Measurements from ENCODE around the gene FBRSL1.
"Not testable (repeated sequence)": the region's sequence is repeated elsewhere in the genome, so short reads cannot be mapped to it uniquely, and the experiment has no call there.

The FBRSL1 gene

DNA sequence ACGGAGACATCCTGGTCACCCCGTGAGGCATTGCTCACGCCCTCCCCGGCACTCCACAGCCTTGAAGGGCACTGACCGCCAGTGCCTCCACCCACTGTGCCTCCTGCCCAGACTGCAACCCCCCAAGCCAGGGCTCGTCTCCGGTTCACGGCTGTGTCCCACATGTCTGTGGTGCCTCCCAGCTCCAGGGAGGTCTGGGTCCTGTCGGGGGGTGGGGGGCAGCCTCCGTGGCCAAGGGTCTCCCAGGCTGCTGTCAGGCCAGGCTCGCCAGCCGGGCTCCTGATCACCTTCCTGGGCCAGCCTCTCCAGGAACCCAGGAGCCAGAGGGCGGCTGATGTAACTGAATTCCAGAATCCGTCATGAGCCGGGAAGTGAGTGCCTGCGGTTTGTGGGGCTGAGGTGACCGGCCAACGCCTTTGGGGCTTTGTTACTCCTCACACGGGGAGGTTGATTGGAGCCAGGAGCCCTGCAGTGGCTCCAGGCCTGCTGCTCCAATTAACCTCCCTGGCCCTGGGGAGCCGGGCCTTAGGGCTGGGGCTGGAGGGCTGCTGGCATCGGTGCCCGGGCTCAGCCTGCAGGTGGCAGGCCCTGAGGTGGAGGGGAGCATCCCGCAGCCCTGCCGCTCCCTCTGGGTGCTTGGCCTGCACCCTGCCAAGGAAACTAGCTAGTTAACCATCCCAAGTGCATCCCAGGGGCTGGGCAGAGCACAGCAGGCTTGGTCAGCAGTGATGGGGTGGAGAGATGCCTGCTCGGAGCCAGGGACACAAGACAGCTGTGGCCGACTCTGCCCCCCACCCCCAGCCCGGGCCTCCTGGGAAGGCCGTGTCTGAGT is 36.4 kb upstream of the FBRSL1 start:
- DNase-seq (ENCODE audit: low read depth) = no peak

GRCh38 chr12:132454193-132454932 is 35.6 kb upstream of the FBRSL1 start:
- no peak for DNase-seq (ENCODE audit: low read depth)

DNA sequence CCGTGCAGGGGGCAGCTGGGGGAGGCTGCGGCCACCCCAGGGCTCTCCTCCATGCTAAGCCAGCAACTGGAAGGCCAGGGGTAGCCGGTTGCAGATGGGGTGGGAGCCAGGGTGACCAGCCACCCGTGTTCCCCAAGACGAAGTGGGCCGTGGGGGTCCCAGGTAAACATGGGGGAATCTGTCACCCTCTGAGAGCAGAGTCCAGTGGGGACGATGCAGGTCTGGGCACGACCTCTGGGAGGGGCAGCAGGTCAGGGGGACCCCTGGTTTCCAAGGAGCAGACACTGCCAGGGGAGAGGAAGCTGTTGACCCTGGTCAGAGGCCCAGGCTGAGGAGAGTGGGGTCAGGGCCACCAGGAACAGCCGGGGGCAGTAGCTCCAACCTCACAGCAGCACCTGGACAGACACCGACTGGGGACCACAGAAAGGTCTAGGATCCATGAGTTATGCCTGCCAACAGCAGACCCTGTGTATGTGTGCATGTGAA is 35.0 kb upstream of the FBRSL1 start:
- no peak for DNase-seq (ENCODE audit: low read depth)

GRCh38 chr12:132455565-132455964 is 34.4 kb upstream of the FBRSL1 start:
- no peak for DNase-seq (ENCODE audit: low read depth)

GRCh38 chr12:132456186-132456943 is 33.6 kb upstream of the FBRSL1 start:
- DNase-seq (ENCODE audit: low read depth) = no peak

DNA sequence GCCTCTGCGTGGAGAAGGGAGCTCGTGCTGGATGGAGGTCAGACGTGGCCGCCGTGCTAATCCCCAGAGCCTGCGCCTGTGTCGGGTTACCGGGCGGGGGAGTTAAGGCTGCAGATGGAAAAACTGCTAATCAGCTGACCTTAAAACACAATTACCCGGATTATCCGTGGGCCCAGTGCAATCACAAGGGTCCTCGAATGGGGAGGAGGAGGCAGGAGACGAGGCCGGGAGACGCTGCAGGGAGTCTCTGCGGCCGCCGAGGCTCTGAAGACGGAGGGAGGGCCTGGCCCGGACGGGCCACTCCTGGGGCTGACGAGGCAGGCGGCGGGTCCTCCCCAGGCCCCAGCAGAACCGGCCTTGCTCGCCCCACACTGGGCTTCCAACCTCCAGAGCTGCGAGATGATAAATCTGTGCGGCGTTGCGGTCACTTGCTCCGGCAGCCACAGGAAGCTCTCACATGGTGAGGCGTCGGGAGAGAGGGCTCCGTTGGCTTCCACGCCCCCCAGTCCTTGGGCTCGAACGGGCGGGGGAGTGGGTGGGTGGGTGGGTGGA is 32.9 kb upstream of the FBRSL1 start:
- no peak for DNase-seq (ENCODE audit: low read depth)

DNA sequence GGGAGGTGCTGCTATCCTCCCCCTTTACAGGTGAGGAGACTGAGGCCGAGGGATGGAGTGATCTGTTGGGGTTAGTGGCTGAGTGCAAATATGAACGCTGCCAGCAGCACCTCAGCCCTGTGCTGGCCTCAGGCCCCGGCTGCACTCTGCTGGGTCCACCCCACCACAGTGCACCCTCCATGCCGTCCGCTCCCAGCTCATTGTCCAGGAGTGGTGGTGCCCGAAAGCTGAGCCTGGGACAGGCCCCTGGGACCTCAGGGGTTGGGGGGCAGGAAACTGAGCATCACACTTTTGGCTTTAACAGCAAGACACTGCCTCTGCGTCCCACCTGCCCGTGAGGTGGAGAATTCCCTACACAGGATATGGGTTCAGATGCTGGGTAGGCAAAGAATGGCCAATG is 31.5 kb upstream of the FBRSL1 start:
- DNase-seq (ENCODE audit: low read depth) = no peak

GRCh38 chr12:132458846-132459641 is 30.9 kb upstream of the FBRSL1 start:
- no peak for DNase-seq (ENCODE audit: low read depth)

GRCh38 chr12:132460571-132460970 is 29.4 kb upstream of the FBRSL1 start:
- DNase-seq (ENCODE audit: low read depth) = no peak

- no peak for DNase-seq (ENCODE audit: low read depth)
Observed at GRCh38 chr12:132461526-132461925, 28.4 kb upstream of the FBRSL1 start.

GRCh38 chr12:132462788-132463187 is 27.2 kb upstream of the FBRSL1 start:
- no peak for DNase-seq (ENCODE audit: low read depth)

DNA sequence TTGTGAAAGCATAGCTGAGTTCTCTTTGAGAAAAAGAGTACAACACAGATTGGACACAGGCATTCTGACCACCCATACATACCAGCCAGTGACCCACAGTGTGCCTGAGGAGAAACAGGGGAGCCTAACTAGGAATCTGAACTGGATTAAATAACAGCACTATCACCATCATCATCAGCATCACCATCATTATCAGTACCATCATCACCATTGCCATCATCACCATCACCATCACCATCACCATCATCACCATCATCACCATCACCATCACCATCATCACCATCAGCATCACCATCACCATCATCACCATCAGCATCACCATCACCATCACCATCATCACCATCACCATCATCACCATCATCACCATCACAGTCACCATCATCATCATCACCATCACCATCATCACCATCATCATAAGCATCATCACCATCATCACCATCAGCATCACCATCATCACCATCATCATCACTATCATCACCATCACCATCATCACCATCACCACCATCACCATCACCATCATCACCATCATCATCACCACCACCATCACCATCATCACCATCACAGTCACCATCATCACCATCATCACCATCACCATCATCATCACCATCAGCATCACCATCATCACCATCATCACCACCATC is 26.5 kb upstream of the FBRSL1 start:
- DNase-seq (ENCODE audit: low read depth) = not testable (repeated sequence)

- DNase-seq (ENCODE audit: low read depth) = not testable (repeated sequence)
Observed at GRCh38 chr12:132464304-132464703, 25.6 kb upstream of the FBRSL1 start.

DNA sequence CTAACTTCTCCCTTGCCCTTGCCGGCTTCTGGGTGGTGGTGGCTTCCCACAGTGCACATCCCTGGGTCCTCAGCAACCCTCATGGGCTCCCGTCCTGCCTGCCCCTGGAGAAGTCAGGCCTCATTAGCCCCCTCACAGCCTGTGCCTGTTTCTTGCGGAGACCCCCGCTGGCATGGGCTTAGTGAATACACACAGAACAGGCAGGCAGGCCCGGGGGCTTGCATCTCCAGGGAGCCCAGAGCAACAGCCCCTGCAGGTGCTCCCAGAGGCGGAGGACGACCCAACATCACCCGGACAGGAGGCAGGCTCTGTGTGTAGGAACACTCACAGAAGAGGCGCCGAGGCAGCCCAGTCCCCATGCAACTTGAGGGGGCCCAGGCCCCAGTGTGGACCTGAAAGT is 25.1 kb upstream of the FBRSL1 start:
- no peak for DNase-seq (ENCODE audit: low read depth)

GRCh38 chr12:132465269-132466190 is 24.4 kb upstream of the FBRSL1 start:
- DNase-seq (ENCODE audit: low read depth) = no peak

DNA sequence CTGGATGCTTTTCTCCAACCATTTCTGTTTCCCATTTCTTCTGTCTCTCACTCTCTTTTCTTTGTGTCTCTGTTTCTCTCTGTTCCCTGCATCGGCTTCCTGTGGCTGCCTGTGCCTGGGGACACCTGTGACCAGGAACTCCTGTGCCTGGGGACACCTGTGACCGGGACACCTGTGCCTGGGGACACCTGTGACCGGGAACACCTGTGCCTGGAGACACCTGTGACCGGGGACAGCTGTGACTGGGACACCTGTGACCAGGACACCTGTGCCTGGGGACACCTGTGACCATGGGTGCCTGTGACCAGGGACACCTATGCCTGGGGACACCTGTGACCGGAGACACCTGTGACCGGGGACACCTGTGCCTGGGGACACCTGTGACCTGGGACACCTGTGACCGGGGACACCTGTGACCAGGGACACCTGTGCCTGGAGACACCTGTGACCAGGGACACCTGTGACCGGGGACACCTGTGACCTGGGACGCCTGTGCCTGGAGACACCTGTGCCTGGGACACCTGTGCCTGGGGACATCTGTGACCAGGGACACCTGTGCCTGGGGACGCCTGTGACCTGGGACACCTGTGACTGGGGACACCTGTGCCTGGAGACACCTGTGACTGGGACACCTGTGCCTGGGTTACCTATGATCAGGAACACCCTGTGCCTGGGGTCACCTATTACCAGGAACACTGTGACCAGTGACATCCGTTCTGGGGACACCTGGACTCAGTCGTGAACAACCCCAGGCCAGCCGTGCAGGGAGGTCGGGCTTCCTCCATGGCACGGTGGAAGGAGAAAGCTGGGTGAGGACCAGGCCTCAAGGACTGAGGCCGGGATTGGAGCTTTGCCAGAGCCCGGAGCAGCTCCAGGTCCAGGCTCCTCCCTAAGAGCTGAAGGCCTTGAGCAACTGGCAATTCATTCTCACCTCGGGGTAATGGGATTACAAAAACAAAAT is 23.4 kb upstream of the FBRSL1 start:
- no peak for DNase-seq (ENCODE audit: low read depth)

- no peak for DNase-seq (ENCODE audit: low read depth)
Observed at GRCh38 chr12:132467511-132467910, 22.4 kb upstream of the FBRSL1 start.

- no peak for DNase-seq (ENCODE audit: low read depth)
Observed at GRCh38 chr12:132469423-132469822, 20.5 kb upstream of the FBRSL1 start.

DNA sequence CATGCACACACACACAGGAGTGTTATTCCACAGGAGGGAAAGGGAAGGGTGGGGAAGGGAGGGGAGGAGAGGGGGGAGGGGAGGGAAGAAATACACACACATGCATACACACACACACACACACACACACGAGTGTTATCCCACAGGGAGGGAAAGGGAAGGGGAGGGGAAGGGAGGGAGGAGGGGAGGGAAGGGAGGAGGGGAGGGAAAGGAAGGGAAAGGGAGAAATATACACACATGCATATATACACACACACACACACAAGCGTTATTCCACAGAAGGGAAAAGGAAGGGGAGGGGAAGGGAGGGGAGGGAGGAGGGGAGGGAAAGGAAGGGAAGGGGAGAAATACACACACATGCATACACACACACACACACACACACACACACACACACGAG is 19.6 kb upstream of the FBRSL1 start:
- no peak for DNase-seq (ENCODE audit: low read depth)

All from GM04504 (cell line).